Keratinocyte (primary cell): ENCODE measurements around the gene ARHGAP10. TPM values are rescaled to one million over a fixed set of nuclear protein-coding genes. Genes with fewer than 3 reads are reported as not detected.

Source experiments
- DNase-seq: peaks from one replicate; pipeline ENCODE4 v3.0.0-alpha.2; 2011; ENCODE audit warnings: low read depth, missing footprints, low spot score
- FAIRE-seq: peaks from 2 replicates; lab custom pipeline; 2011; peaks lifted over from hg19 to GRCh38; lab: Jason Lieb, UNC
- H2AFZ ChIP-seq: 2 replicates; pipeline ENCODE4 v1.6.0; 2012; ENCODE audit warnings: low read length, control low read depth, inconsistent platforms; ENCODE audit not compliant: control insufficient read depth
- H3K27ac ChIP-seq: 2 replicates; pipeline ENCODE4 v1.5.1; 2011; ENCODE audit warnings: low read length; ENCODE audit not compliant: control insufficient read depth, insufficient read depth
- H3K27me3 ChIP-seq: 3 replicates; pipeline ENCODE4 v1.6.0; 2011; ENCODE audit warnings: low read length; ENCODE audit not compliant: control insufficient read depth, insufficient read depth; ENCODE audit errors: extremely low read depth
- H3K36me3 ChIP-seq, 2 experiments: 2 replicates in 1 of 2; 3 replicates in 1 of 2; pipeline ENCODE4 v1.5.1; 2011; ENCODE audit warnings: low read length in 2 of 2, mild to moderate bottlenecking in 1 of 2; ENCODE audit not compliant: control insufficient read depth in 2 of 2, insufficient read depth in 2 of 2; ENCODE audit errors: extremely low read depth in 1 of 2
- H3K4me1 ChIP-seq: 3 replicates; pipeline ENCODE4 v1.5.1; 2011; ENCODE audit warnings: low read length; ENCODE audit not compliant: control insufficient read depth, insufficient read depth; ENCODE audit errors: extremely low read depth
- H3K4me2 ChIP-seq: 3 replicates; pipeline ENCODE4 v1.6.0; 2011; ENCODE audit warnings: low read depth, low read length; ENCODE audit not compliant: control insufficient read depth, insufficient read depth; ENCODE audit errors: extremely low read depth
- H3K4me3 ChIP-seq, 3 experiments: fragments of 200-600 bp in 1 of 3; sonication (generic) in 1 of 3; 2 replicates in 2 of 3; 3 replicates in 1 of 3; pipeline ENCODE4 v1.5.1; 2011 to 2016; ENCODE audit warnings: low read length in 3 of 3, mild to moderate bottlenecking in 3 of 3, control low read depth in 2 of 3, inconsistent platforms in 1 of 3, low read depth in 1 of 3, mixed read lengths in 1 of 3, mixed run types in 1 of 3, moderate library complexity in 1 of 3; ENCODE audit not compliant: control insufficient read depth in 2 of 3, insufficient read depth in 2 of 3; ENCODE audit errors: extremely low read depth in 1 of 3
- H3K79me2 ChIP-seq: 2 replicates; pipeline ENCODE4 v1.6.0; 2012; ENCODE audit warnings: low read length; ENCODE audit not compliant: control insufficient read depth, insufficient read depth
- H3K9ac ChIP-seq: 3 replicates; pipeline ENCODE4 v1.6.0; 2011; ENCODE audit warnings: low read length; ENCODE audit not compliant: control insufficient read depth, insufficient read depth; ENCODE audit errors: extremely low read depth
- H3K9me1 ChIP-seq: 3 replicates; pipeline ENCODE4 v1.6.0; 2011; ENCODE audit warnings: low read length; ENCODE audit not compliant: control insufficient read depth, insufficient read depth; ENCODE audit errors: extremely low read depth
- H3K9me3 ChIP-seq: 2 replicates; pipeline ENCODE4 v1.5.1; 2012; ENCODE audit warnings: low read depth, low read length; ENCODE audit not compliant: control insufficient read depth
- H4K20me1 ChIP-seq: 3 replicates; pipeline ENCODE4 v1.6.0; 2011; ENCODE audit warnings: low read length; ENCODE audit not compliant: control insufficient read depth, insufficient read depth; ENCODE audit errors: extremely low read depth
- EZH2 ChIP-seq: IDR thresholded peaks from one replicate; pipeline ENCODE4 v1.6.1; 2012; ENCODE audit warnings: inconsistent platforms, mild to moderate bottlenecking, low read length, moderate library complexity
- dilution Hi-C: fragments of 300-500 bp; cut with MboI; formaldehyde crosslinking; loops from one replicate; pipeline ENCODE4 v1.7.0; 2020; ENCODE audit warnings: low sequenced_read_pairs; ENCODE audit not compliant: extremely low pct_ligation_motif_present
- polyA plus RNA-seq, 5 experiments: library from polyadenylated mRNA; depleted of rRNA in 3 of 5; stranded (reverse) in 3 of 5; stranded (forward) in 1 of 5; unstranded in 1 of 5; fragments of >200 nt; gene quantifications; 1 replicate in 1 of 5; 2 replicates in 3 of 5; 3 replicates in 1 of 5; pipeline versions ENCODE4 v1.2.1 to v1.2.3, GENCODE V29; 2011 to 2012; ENCODE audit warnings: missing spikeins in 2 of 5, low read depth in 1 of 5, low replicate concordance in 1 of 5
- TF ChIP-seq, protein P1 (sequence below), 3 experiments: IDR thresholded peaks in 1 of 3; conservative IDR thresholded peaks in 1 of 3; optimal IDR thresholded peaks in 1 of 3; 2 replicates in 2 of 3; 3 replicates in 1 of 3; pipeline versions ENCODE3 to v1.5.1; 2011; ENCODE audit warnings: low read length in 3 of 3, mild to moderate bottlenecking in 3 of 3, moderate library complexity in 2 of 3, control low read depth in 1 of 3, inconsistent platforms in 1 of 3; ENCODE audit not compliant: insufficient read depth in 2 of 3; ENCODE audit errors: extremely low read depth in 1 of 3

Gene ARHGAP10
- polyA plus RNA-seq, 1 donor (not counting 4 experiments of a cell fraction or from before 2014, with no cell fraction given), result 18.7 TPM

- H3K9ac ChIP-seq, result no peak overlapping the region
- H3K27me3 ChIP-seq, result no peaks in the 10 kb centered on the region
- no peaks in the 10 kb centered on the region for H3K36me3 ChIP-seq
- H3K4me3 ChIP-seq, result no peak overlapping the region
- H3K4me1 ChIP-seq, result peaks cover 55% of the 10 kb centered on the region
- H3K4me2 ChIP-seq, result no peak overlapping the region
- TF ChIP-seq, protein P1, sequence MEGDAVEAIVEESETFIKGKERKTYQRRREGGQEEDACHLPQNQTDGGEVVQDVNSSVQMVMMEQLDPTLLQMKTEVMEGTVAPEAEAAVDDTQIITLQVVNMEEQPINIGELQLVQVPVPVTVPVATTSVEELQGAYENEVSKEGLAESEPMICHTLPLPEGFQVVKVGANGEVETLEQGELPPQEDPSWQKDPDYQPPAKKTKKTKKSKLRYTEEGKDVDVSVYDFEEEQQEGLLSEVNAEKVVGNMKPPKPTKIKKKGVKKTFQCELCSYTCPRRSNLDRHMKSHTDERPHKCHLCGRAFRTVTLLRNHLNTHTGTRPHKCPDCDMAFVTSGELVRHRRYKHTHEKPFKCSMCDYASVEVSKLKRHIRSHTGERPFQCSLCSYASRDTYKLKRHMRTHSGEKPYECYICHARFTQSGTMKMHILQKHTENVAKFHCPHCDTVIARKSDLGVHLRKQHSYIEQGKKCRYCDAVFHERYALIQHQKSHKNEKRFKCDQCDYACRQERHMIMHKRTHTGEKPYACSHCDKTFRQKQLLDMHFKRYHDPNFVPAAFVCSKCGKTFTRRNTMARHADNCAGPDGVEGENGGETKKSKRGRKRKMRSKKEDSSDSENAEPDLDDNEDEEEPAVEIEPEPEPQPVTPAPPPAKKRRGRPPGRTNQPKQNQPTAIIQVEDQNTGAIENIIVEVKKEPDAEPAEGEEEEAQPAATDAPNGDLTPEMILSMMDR (optimal IDR thresholded peaks at IDR 0.05 in 1 of 3, IDR thresholded peaks at IDR 0.05 in 1 of 3, conservative IDR thresholded peaks at IDR 0.05 in 1 of 3; ENCODE audit: extremely low read depth in 1 of 3, insufficient read depth in 2 of 3, low read length in 3 of 3), result no peak
- TF ChIP-seq EZH2, result no peak
- FAIRE-seq, result no peak
- dilution Hi-C loops, result no loop called here
- H2AFZ ChIP-seq, result no peak overlapping the region
- H3K79me2 ChIP-seq, result peaks cover 6% of the 10 kb centered on the region
- no peaks in the 10 kb centered on the region for H4K20me1 ChIP-seq
- no peak for DNase-seq
- no peaks in the 10 kb centered on the region for H3K9me3 ChIP-seq
- no peak overlapping the region for H3K27ac ChIP-seq
- H3K9me1 ChIP-seq, result no peaks in the 10 kb centered on the region
Measured at GRCh38 chr4:147824316-147824715, 92.4 kb downstream of the ARHGAP10 start.

GRCh38 chr4:147824884-147825283 lies 93.0 kb downstream of the ARHGAP10 start:
- no peaks in the 10 kb centered on the region for H4K20me1 ChIP-seq
- dilution Hi-C loops, result no loop called here
- no peaks in the 10 kb centered on the region for H3K9me3 ChIP-seq
- no peak for FAIRE-seq
- no peak overlapping the region for H3K27ac ChIP-seq
- DNase-seq, result no peak
- H3K9me1 ChIP-seq, result no peaks in the 10 kb centered on the region
- TF ChIP-seq, protein P1 (optimal IDR thresholded peaks at IDR 0.05 in 1 of 3, IDR thresholded peaks at IDR 0.05 in 1 of 3, conservative IDR thresholded peaks at IDR 0.05 in 1 of 3; ENCODE audit: extremely low read depth in 1 of 3, insufficient read depth in 2 of 3, low read length in 3 of 3), result no peak
- TF ChIP-seq EZH2, result no peak
- H3K4me1 ChIP-seq, result peaks cover 60% of the 10 kb centered on the region
- no peaks in the 10 kb centered on the region for H3K27me3 ChIP-seq
- no peaks in the 10 kb centered on the region for H3K36me3 ChIP-seq
- H3K79me2 ChIP-seq, result peaks cover 5% of the 10 kb centered on the region
- no peak overlapping the region for H3K4me2 ChIP-seq
- no peak overlapping the region for H3K4me3 ChIP-seq
- H3K9ac ChIP-seq, result no peak overlapping the region
- no peak overlapping the region for H2AFZ ChIP-seq
